Nephron progenitor cell (in vitro differentiated cells): ENCODE results near the gene SIX5.

ENCODE experiments used
- DNase-seq: peaks from one replicate; pipeline ENCODE4 v3.0.0; 2021
- H3K27ac Mint-ChIP-seq: 2 replicates; pipeline ENCODE4 v1.8.0; 2021; ENCODE audit warnings: mild to moderate bottlenecking, moderate library complexity, mixed read lengths
- H3K27me3 Mint-ChIP-seq: 2 replicates; pipeline ENCODE4 v1.8.0; 2021; ENCODE audit warnings: mild to moderate bottlenecking, low read depth, mixed read lengths; ENCODE audit not compliant: poor library complexity
- H3K36me3 Mint-ChIP-seq: 2 replicates; pipeline ENCODE4 v1.8.0; 2021; ENCODE audit warnings: low read depth, mixed read lengths
- H3K4me1 Mint-ChIP-seq: 2 replicates; pipeline ENCODE4 v1.8.0; 2021; ENCODE audit warnings: mixed read lengths
- H3K4me3 Mint-ChIP-seq: 2 replicates; pipeline ENCODE4 v1.8.0; 2021; ENCODE audit warnings: mild to moderate bottlenecking, moderate library complexity, mixed read lengths
- H3K9me3 Mint-ChIP-seq: 2 replicates; pipeline ENCODE4 v1.8.0; 2021; ENCODE audit warnings: mild to moderate bottlenecking, moderate library complexity, mixed read lengths
- TF ChIP-seq, protein P1 (sequence below): fragments of 200-600 bp; sonication (generic); IDR thresholded peaks from 2 replicates; pipeline ENCODE4 v1.5.0; 2021; ENCODE audit warnings: antibody characterized with exemption

Gene SIX5

DNA sequence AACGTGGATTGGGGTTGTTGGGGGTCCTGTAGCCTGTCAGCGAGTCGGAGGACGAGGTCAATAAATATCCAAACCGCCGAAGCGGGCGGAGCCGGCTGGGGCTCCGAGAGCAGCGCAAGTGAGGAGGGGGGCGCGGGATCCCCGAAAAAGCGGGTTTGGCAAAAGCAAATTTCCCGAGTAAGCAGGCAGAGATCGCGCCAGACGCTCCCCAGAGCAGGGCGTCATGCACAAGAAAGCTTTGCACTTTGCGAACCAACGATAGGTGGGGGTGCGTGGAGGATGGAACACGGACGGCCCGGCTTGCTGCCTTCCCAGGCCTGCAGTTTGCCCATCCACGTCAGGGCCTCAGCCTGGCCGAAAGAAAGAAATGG is 754 bp upstream of the SIX5 start:
- peaks cover 13% of the 10 kb centered on the region for H3K36me3 Mint-ChIP-seq
- H3K9me3 Mint-ChIP-seq, result no peaks in the 10 kb centered on the region
- TF ChIP-seq, protein P1, sequence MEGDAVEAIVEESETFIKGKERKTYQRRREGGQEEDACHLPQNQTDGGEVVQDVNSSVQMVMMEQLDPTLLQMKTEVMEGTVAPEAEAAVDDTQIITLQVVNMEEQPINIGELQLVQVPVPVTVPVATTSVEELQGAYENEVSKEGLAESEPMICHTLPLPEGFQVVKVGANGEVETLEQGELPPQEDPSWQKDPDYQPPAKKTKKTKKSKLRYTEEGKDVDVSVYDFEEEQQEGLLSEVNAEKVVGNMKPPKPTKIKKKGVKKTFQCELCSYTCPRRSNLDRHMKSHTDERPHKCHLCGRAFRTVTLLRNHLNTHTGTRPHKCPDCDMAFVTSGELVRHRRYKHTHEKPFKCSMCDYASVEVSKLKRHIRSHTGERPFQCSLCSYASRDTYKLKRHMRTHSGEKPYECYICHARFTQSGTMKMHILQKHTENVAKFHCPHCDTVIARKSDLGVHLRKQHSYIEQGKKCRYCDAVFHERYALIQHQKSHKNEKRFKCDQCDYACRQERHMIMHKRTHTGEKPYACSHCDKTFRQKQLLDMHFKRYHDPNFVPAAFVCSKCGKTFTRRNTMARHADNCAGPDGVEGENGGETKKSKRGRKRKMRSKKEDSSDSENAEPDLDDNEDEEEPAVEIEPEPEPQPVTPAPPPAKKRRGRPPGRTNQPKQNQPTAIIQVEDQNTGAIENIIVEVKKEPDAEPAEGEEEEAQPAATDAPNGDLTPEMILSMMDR, result no peak
- H3K27ac Mint-ChIP-seq, result peak overlapping the region; percentile 99
- DNase-seq, result peak; percentile 52
- no peaks in the 10 kb centered on the region for H3K27me3 Mint-ChIP-seq
- peaks cover 33% of the 10 kb centered on the region for H3K4me1 Mint-ChIP-seq
- peak overlapping the region; percentile 95 for H3K4me3 Mint-ChIP-seq

GRCh38 chr19:45768655-45768983 is 433 bp downstream of the SIX5 start:
- Mint-ChIP-seq H3K4me1 (peaks cover 45% of the 10 kb centered on the region), H3K4me3 (peak overlapping the region; percentile 95), H3K9me3 (no peaks in the 10 kb centered on the region), H3K27me3 (no peaks in the 10 kb centered on the region), H3K36me3 (peaks cover 9% of the 10 kb centered on the region), H3K27ac (peak overlapping the region; percentile 99)
- DNase-seq, result peak; percentile 69
- TF ChIP-seq, protein P1, result no peak

- peak; percentile 66 for DNase-seq
- H3K36me3 Mint-ChIP-seq, result peaks cover 4% of the 10 kb centered on the region
- H3K27me3 Mint-ChIP-seq, result no peaks in the 10 kb centered on the region
- H3K4me1 Mint-ChIP-seq, result peaks cover 48% of the 10 kb centered on the region
- TF ChIP-seq, protein P1, result no peak
- no peaks in the 10 kb centered on the region for H3K9me3 Mint-ChIP-seq
- peak overlapping the region; percentile 90 for H3K4me3 Mint-ChIP-seq
- peak overlapping the region; percentile 88 for H3K27ac Mint-ChIP-seq
Observed at GRCh38 chr19:45767881-45768654, 984 bp downstream of the SIX5 start.

DNA sequence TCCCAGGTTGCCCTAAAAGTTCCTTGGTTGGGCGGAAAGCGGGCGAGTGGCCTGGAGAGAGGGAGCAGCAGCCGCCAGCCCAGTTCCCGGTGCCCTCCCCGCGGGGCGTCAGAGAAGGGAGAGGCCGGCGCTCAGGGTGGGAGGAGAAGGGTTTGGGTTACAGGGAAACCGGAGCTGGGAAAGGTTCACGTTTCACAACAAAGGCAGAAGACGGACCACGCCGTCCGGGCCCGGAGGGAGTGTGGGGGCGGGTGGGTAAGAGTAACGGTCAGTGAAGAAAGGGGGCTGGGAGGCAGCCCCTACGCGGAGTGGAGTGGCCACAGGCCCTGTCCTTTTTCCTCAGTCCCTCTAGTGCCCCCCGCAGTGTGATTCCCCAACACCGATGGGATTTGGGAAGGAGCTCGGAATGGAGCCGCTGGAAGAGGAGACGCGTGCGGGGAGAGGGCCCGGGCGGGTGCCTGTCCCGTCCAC is 1.6 kb downstream of the SIX5 start:
- peak overlapping the region; percentile 88 for H3K27ac Mint-ChIP-seq
- H3K9me3 Mint-ChIP-seq, result no peaks in the 10 kb centered on the region
- H3K4me1 Mint-ChIP-seq, result peaks cover 47% of the 10 kb centered on the region
- peaks cover 4% of the 10 kb centered on the region for H3K36me3 Mint-ChIP-seq
- TF ChIP-seq, protein P1, result no peak
- H3K27me3 Mint-ChIP-seq, result no peaks in the 10 kb centered on the region
- DNase-seq, result peak; percentile 84
- peak overlapping the region; percentile 90 for H3K4me3 Mint-ChIP-seq

- Mint-ChIP-seq H3K27ac (peak overlapping the region; percentile 88), H3K36me3 (no peaks in the 10 kb centered on the region), H3K9me3 (no peaks in the 10 kb centered on the region), H3K4me3 (peak overlapping the region; percentile 90), H3K27me3 (no peaks in the 10 kb centered on the region), H3K4me1 (peaks cover 42% of the 10 kb centered on the region)
- TF ChIP-seq, protein P1, result no peak
- DNase-seq, result peak; percentile 42
Observed at GRCh38 chr19:45766869-45767346, 2.1 kb downstream of the SIX5 start.
